ENCODE results near the gene RUNX2.
"Not testable (repeated sequence)": the region's sequence is repeated elsewhere in the genome, so short reads cannot be mapped to it uniquely, and the experiment has no call there.

Gene RUNX2

DNA sequence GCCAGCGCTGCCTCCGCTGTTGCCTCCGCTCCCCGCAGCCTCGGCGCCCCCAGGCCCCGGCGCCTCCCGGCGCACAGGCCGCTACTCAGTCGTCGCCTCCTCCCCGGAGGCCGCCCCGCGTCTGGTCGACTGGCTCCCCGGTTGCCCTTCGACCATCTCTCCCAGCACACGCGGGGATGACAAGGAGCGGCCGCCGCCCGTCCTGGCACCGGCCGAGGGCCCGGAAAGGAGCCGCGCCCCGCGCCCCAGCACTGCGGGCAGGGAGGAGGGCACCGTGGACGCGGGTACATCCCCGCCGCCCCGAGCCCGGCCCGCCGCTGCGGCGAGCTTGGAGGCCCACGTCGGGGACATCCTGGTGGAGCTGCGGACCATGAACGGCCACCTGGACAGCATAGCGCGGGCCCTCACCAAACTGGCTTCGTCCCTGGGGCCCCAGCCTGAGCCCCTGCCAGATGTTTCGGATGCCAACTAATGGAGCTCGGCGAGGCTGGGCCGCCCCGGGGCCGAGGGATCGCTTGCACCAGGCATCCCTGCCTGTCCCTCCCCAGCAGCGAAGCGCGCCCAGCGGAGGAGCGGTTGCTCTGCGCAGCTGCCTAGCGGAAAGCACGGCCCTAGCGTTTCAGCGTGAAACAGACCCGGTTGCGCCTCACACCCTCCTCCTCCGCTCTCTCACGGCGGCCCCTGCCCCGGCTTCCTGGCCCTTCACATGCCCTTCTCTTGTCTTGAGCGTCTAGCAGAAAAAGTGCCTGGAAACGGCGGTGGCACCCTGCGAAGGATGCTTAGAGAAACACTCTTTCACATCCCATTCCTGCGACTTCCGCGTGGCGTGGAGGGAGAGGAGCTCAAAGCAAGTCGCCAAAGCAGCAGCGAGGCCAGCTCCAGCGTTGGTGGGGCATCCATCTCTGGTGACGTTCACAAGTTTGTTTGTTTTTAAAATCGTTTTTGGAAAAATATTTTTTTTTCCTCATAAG, 335.4 kb downstream of the RUNX2 start:
- in situ Hi-C loops (cut with HindIII; ENCODE audit: low sequenced_read_pairs): no loop called here

DNA sequence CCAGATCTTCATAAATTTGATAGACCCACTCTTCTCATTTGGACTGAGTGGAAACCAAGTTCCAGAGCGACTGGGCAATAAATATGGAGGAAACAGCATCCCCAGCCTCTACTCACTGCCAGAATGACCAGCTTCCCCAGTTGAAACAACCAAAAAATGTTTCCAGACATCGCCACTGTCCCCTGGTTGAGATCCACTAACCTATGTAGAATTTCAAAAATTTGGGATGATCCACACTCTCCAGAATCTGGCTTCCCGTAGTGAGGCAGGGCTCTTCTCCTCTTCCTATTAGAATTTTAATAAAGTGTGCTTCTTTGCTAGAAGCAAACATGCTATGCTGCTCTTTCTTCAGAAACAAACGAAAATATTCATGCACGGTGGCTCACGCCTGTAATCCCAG, 336.6 kb downstream of the RUNX2 start:
- in situ Hi-C loops (cut with HindIII; ENCODE audit: low sequenced_read_pairs): no loop called here

DNA sequence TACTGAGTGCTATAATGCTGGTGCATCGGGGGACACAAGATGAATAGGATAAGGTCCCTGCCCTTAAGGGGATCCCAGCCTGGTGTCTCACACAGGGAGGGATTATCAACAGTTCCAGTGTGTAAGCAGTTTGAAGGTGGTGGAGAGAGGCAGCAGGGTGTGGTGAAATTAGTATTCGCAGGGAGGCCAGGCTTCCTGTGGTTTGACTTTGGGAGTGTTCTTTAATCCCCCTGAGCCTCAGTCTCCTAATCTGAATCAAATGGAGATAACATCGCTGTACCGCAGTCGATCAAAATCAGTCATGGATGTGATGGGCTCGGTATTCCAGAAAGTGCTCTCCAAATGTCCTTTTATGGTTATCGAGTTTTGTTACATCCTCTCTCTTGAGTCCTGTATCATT, 337.7 kb downstream of the RUNX2 start:
- in situ Hi-C loops (cut with HindIII; ENCODE audit: low sequenced_read_pairs): no loop called here

DNA sequence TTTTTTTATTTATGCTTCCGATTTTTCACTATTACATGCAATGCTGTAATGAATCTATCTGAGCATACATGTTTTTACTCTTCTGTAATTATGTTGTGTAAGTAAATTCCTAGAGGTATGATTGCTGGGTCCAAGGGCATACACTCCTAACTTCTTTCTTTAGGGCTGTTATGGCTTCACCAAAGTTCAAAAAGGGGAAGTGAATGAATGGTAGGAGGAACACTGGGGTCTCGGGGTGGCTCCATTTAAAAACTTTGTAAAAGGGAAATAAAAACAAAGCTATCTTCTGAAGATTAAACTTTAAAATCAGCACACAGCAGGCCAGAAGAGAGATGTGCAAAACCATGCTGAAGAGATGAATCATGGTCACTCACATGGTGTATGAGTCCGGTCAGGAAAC, 338.7 kb downstream of the RUNX2 start:
- in situ Hi-C loops (cut with HindIII; ENCODE audit: low sequenced_read_pairs): no loop called here

DNA sequence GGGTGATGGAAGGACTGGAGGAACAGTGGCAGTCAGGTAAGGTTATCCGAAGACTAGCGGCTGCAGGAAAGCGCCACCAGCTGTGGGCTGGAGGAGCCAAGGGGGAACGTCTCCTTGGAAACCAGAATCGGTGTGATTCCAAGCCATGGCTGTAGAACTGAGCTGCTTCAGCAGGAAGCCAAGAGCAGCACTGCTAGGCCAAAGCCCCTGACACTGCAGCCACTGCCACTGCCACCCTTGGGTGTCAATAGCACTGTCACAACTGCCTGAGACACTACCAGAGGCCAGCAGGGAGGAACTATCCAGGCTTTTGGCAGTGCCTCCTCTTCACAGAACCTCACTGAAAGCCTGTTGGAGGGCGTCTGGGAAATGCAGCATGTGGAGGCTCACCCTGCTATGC, 339.2 kb downstream of the RUNX2 start:
- in situ Hi-C loops (cut with HindIII; ENCODE audit: low sequenced_read_pairs): no loop called here

DNA sequence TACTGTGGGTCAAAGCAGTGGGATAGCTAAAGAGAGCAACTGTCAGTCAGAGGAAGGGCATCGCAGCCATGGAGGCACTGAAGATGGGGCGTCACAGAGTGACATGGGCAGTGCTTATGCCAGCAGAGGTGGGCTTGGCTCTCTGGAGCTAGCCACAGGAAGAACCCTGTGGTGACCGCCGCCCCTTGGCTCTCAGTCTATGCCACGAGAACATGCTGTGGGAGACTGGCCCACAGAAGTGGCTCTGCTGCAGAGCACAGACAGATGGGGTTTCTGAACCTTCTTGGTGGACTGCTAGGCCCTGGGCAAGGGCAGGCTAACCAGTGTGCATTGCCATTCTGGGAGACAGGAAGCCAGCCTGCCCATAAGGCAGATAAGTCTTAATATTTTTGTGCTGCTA, 339.6 kb downstream of the RUNX2 start:
- in situ Hi-C loops (cut with HindIII; ENCODE audit: low sequenced_read_pairs): no loop called here

DNA sequence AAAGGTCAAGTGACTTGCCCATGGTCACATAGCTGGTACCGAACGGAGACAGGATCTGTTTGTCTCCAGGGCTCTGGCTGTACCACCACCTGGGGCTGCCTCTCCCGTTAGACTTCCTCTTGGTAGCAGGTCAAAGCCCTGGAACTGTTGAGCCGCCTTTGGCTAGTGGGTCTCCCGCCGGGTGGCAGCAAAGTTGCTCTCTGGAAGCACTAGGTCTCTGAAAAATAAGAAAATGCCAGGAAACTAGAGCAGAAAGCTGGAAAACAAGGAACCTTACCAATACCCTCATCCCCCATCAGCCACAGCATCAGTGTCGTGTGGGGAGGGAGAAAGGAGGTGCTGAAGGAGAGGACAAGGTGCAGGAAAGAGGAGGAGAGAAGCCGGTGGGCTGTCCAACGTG, 340.6 kb downstream of the RUNX2 start:
- in situ Hi-C loops (cut with HindIII; ENCODE audit: low sequenced_read_pairs): no loop called here

DNA sequence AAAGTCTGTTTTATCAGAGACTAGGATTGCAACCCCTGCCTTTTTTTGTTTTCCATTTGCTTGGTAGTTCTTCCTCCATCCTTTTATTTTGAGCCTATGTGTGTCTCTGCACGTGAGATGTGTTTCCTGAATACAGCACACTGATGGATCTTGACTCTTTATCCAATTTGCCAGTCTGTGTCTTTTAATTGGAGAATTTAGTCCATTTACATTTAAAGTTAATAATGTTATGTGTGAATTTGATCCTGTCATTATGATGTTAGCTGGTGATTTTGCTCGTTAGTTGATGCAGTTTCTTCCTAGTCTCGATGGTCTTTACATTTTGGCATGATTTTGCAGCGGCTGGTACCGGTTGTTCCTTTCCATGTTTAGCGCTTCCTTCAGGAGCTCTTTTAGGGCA, 345.0 kb downstream of the RUNX2 start:
- in situ Hi-C loops (cut with HindIII; ENCODE audit: low sequenced_read_pairs): not testable (repeated sequence)

DNA sequence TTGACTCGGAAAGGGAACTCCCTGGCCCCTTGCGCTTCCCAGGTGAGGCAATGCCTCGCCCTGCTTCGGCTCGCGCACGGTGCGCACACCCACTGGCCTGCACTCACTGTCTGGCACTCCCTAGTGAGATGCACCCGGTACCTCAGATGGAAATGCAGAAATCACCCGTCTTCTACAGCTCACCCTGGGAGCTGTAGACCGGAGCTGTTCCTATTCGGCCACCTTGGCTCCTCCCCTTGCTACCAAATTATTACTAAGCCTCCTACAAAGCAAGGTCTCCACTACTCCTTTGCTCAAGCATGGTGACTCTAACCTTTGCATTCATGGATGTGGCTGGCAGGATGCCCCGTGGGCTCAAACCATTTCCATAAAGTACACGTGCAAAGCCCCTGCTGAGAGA, 347.0 kb downstream of the RUNX2 start:
- in situ Hi-C loops (cut with HindIII; ENCODE audit: low sequenced_read_pairs): not testable (repeated sequence)

DNA sequence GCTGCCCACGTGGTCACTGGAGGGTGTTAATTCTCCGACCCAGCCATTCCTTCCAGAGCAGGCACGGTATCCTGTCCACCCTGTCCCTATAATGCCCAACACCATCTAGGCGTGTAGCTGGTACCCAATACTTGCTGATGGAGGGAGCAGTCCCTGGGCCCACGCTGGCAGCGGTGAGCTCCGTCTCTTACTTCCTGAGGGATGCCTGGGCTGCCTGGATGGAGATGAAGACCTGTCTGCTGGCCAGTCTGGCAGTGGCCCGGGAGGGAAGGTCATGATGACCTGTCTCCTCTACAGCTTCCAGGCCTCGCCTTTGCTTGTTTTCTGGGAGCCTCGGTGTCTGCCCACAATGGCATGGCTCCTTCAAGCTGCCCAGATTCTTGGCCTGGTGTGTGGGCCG, 347.5 kb downstream of the RUNX2 start:
- in situ Hi-C loops (cut with HindIII; ENCODE audit: low sequenced_read_pairs): no loop called here

DNA sequence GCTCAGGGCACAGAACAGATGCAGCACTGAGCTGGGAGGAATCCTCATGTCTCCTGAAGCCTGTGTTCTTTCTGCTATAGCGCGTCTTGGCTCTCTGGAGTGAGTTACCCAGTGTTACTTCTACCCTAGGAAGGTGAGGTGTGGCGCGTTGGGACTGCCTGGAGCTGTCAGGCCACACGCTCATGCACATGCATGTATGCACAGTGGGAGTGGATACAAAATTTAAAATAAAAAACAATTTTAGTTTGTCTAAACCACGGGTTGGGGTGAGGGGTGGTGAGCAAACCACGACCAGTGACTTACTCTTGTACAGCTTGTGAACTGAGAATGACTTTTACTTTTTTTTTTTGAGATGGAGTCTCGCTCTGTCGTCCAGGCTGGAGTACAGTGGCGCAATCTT, 348.2 kb downstream of the RUNX2 start:
- in situ Hi-C loops (cut with HindIII; ENCODE audit: low sequenced_read_pairs): no loop called here

DNA sequence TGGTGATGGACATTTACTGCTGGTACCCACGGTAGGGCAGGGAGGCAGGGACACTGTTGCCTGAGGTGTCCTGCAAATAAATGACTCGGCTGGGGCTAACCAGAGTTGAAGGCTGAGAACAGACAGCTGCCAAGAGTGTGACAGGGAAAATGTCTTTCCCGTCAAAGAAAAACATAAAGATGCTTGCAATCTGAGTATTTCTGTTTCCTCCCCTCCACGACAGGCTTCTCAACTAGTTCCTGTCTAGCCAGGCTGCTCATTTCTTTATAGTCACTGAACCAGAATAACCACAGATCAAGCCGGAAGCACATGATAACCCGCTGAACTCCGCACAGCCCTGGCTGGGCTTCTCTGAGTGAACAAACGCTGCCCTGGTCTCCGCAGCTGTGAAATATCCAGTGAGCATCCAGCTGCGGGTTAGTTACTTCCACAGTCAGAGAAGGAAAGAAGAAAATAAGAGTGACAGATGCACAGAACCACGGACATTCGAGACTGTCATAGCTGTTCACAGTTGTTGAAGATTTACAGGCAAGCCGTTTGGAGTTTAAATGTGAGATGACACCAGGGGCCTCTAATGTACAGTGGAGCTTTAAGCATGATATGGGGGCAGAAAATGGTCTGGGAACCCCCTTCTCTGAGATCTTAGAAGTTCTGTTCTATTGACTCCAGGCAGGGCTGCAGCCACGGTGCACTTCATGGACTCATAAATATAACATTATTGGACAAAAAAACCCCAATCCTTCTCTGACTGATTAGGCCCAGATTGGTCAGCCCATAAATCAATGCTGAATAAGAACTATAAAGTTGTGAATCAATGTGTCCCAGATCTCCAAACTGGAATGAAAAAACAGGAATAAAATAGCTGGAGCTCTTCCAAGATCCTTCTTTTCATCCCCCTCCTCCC, 349.5 kb downstream of the RUNX2 start:
- in situ Hi-C loops (cut with HindIII; ENCODE audit: low sequenced_read_pairs): no loop called here

DNA sequence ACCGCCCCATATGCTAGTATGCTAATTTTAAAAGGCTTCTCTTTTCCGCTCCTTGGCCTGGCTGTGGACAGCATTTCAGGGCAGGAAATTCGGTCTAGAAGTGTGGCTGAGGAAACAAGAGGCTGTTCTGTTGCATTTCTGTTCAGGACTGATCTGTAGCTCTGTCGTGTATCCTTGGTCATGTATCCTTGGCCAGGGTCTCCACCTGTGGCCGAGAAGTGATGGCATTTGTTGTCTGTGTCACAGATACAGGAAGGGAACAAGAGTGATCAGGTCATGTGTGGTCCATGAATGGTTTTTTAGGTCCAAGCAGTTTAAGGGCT, 350.1 kb downstream of the RUNX2 start:
- in situ Hi-C loops (cut with HindIII; ENCODE audit: low sequenced_read_pairs): no loop called here

DNA sequence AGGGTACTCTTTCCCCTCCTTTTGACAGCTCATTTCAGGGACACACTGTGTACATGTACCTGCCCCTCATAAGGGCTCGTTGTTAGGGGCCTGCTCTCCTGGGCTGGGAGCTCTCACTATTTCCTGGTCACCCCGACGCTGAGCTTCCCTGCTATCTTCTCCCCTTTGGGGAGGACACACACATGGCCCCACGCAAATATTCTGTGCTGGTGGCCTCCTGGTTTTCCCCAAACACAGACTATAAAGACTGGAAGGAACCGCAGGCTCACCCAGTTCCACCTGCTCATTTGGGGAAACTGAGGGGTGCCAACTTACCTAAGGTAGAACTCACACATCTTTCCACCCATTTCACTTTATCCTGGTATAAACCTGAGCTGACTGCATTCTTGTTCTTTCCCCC, 351.0 kb downstream of the RUNX2 start:
- in situ Hi-C loops (cut with HindIII; ENCODE audit: low sequenced_read_pairs): no loop called here

DNA sequence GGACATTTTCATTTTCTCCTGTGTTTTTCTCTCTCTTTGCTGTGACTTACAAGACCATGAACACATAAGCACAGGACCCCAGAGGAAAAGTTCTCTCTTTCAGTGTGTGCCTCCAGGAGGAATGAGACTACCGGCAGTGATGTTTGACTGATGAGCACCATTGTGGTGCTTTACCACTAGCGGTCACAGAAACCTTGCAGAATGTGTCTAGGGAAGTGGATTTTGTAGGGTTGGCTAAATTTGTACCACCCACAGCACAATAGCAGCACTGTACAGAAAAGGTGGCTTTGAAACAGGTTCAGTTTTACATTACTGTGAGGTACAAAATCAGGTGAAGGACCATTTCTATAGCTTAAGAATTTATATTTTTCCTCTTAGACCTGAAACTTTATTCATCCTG, 351.5 kb downstream of the RUNX2 start:
- in situ Hi-C loops (cut with HindIII; ENCODE audit: low sequenced_read_pairs): no loop called here

DNA sequence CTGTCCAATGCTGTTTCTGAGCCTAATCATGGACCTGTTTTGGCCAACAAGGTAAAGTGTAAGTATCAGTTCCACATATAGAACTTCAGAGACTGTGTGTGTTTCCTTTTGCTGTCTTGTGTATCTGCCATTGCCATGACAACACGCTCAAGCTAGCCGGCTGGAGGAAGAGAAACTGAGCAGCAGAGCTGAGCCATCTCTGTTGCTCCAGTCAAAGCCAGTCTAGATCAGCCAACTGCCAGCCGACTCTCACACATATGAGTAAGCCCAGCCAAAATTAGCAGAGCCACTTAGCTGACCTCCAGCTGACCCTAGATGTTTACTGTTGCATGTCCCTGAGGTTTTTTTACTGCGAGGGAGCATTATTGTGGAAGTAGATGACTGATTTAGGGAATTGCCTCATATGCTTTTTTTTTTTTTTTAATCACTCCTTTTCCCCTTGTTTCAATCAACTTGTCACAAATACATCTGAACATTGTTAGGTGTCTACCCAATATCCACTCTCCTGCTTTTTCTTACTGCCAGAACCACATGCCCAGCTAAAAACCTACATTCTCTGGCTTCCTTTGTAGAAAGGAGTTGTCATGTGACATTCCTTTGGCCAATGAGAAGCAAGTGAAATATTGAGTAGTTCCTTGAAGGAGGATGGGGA, 353.9 kb downstream of the RUNX2 start:
- in situ Hi-C loops (cut with HindIII; ENCODE audit: low sequenced_read_pairs): no loop called here

DNA sequence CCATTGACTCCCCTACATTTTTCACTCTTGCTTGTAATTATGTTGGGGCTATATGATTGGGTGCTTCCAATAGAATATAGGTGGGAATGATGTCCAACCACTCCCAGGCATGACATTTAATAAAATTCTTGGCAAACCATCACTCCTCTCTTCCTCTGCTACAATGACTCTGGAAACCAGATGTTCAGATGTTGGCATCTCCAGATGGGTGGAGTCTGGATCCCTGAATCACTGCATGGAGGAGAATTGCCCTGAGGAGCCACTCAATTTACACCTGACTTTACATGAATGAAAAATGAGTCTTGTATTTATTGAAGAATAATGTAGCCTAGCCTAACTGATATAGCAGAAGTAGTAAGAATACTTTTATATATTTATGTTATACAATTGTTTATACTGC, 356.3 kb downstream of the RUNX2 start:
- in situ Hi-C loops (cut with HindIII; ENCODE audit: low sequenced_read_pairs): no loop called here

DNA sequence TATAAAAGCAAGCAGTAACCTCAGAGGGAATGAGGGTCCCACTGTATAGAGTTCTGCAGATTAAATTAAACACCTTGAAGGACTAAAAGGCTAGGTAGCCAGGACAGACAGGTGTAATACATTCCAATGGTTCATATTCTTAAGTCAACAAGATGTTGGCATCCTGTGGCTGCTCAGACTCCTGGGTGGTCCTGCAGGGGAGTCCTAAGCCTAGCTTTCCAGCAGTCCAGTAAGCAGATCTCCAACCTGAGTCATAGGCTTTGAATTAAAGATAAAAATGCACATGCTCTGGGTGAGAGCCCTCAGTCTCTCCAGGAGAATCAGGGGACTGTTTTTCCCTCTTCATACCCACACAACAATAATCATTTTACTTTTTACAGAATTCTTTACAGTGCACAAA, 356.9 kb downstream of the RUNX2 start:
- in situ Hi-C loops (cut with HindIII; ENCODE audit: low sequenced_read_pairs): no loop called here

DNA sequence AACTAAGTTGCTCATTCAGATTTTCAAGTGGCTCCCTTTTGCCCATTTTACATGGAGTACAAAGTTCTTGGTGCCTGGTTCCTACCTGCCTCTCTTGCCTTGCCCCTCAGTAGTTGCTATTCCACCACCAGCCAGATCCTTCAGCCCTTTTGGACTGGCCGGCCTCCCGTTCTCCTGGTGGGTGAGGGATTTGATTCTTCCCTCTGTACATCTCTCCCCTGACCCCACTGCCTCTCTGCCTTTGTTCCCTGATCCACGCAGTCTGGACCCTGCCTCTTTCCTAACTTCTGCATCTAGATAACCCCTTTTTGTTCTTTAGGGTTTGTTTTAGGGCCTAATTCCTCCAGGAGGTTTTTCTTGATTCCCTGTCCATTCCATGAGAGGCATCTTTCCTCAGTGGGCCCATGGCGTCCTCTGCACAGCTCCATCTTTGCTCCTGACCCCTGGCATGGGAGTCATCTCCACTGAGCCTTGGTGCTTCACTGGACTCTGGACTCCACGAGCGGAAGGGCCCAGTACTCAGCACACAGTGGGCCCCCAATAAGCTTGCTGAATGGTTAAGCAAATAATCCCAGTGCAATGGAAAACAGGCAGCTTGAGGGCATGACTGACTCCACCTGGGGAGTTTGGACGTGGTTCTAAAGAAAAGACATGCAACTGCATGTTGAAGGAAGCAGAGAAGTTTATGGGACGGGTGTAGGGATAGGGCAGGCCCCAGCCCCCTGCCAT, 358.9 kb downstream of the RUNX2 start:
- in situ Hi-C loops (cut with HindIII; ENCODE audit: low sequenced_read_pairs): no loop called here

DNA sequence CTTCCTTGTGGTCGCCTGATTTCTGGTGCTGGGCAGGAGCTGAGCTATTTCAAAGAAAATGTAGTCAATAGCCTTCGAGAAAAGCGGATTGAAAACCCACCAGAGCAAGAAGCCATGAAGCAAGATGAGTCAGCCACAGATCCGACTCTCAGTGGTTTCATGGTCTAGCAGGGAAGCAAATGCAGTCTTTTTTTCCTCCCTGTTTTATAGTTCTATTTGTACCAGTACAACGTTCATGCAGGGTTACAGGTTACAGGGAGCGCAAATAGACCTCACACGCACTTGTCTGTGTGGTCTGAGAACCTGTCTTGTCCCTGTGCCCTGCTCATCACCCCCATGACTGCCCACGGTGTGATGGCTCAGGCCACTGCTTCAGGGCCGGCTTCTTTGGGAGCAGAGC, 359.4 kb downstream of the RUNX2 start:
- in situ Hi-C loops (cut with HindIII; ENCODE audit: low sequenced_read_pairs): no loop called here

DNA sequence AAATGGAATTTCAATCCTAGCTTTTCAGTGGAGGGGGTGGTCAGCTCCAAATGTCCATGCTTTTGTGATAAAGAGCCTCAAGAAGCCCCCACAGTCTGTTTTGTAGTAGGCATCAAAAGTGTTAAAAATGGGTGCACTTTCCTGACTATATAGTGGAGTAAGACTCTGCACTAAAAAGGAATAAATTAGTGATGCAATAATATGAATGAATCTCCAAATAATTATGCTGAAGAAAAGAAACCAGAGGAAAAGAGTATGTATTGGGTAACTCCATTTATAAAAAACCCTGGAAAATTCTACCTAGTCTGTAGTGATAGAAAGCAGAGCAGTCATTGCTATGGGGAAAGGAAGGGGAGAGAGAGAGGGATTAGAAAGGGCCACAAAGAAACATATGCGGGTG, 360.1 kb downstream of the RUNX2 start:
- in situ Hi-C loops (cut with HindIII; ENCODE audit: low sequenced_read_pairs): no loop called here
